HCEC 1CT (cell line): ENCODE measurements around the gene DNAH8.

Source experiments
- DNase-seq: peaks from one replicate; pipeline ENCODE4 v3.0.0-alpha.2; 2017

The DNAH8 gene

GRCh38 chr6:38799529-38800184 lies 84.5 kb downstream of the DNAH8 start:
- DNase-seq, result no peak

- DNase-seq, result no peak
These were observed 86.2 kb downstream of the DNAH8 start for GRCh38 chr6:38801305-38801704.

- no peak for DNase-seq
These were observed 87.4 kb downstream of the DNAH8 start for GRCh38 chr6:38802497-38802896.

- no peak for DNase-seq
These were observed 88.0 kb downstream of the DNAH8 start for GRCh38 chr6:38803129-38803528.

GRCh38 chr6:38804358-38804757 lies 89.2 kb downstream of the DNAH8 start:
- DNase-seq, result no peak

GRCh38 chr6:38805127-38805655 lies 90.1 kb downstream of the DNAH8 start:
- DNase-seq, result no peak

- no peak for DNase-seq
These were observed 90.6 kb downstream of the DNAH8 start for GRCh38 chr6:38805692-38806091.

- DNase-seq, result no peak
These were observed 91.2 kb downstream of the DNAH8 start for GRCh38 chr6:38806271-38806670.

GRCh38 chr6:38806833-38807232 lies 91.7 kb downstream of the DNAH8 start:
- no peak for DNase-seq

- no peak for DNase-seq
These were observed 92.9 kb downstream of the DNAH8 start for GRCh38 chr6:38808039-38808438.

- DNase-seq, result no peak
These were observed 98.1 kb downstream of the DNAH8 start for GRCh38 chr6:38813041-38813823.

- DNase-seq, result no peak
These were observed 99.7 kb downstream of the DNAH8 start for GRCh38 chr6:38814761-38815160.

GRCh38 chr6:38815250-38815649 lies 100.1 kb downstream of the DNAH8 start:
- DNase-seq, result no peak

- DNase-seq, result no peak
These were observed 103.6 kb downstream of the DNAH8 start for GRCh38 chr6:38818691-38819090.

- DNase-seq, result no peak
These were observed 107.9 kb downstream of the DNAH8 start for GRCh38 chr6:38822963-38823362.

GRCh38 chr6:38824243-38824894 lies 109.3 kb downstream of the DNAH8 start:
- no peak for DNase-seq

- no peak for DNase-seq
These were observed 111.9 kb downstream of the DNAH8 start for GRCh38 chr6:38827024-38827423.

- no peak for DNase-seq
These were observed 116.8 kb downstream of the DNAH8 start for GRCh38 chr6:38831865-38832264.

GRCh38 chr6:38833320-38833719 lies 118.2 kb downstream of the DNAH8 start:
- no peak for DNase-seq

- DNase-seq, result no peak
These were observed 121.5 kb downstream of the DNAH8 start for GRCh38 chr6:38836585-38836984.

GRCh38 chr6:38837101-38837500 lies 122.0 kb downstream of the DNAH8 start:
- DNase-seq, result no peak

- no peak for DNase-seq
These were observed 128.7 kb downstream of the DNAH8 start for GRCh38 chr6:38843798-38844197.

GRCh38 chr6:38845931-38846330 lies 130.8 kb downstream of the DNAH8 start:
- no peak for DNase-seq

GRCh38 chr6:38846361-38846760 lies 131.2 kb downstream of the DNAH8 start:
- no peak for DNase-seq
